ENCODE data around the gene EMX1. TPM values are rescaled to one million over a fixed set of nuclear protein-coding genes. Genes with fewer than 3 reads are reported as not detected.
A peak's percentile ranks its signal among the peaks of the same experiment; 100 is the strongest.

EMX1 gene
- polyA plus RNA-seq, 1 donor from 2014 or later, result 0.33 TPM

GRCh38 chr2:72926368-72926767 lies 9.0 kb downstream of the EMX1 start:
- Histone ChIP-seq H3K27ac (ENCODE audit: low read length) (no peak overlapping the region), H2AFZ (ENCODE audit: low read depth, low read length) (no peak overlapping the region), H3K9me2 (ENCODE audit: insufficient read depth, low read length) (no peaks in the 10 kb centered on the region), H4K20me1 (ENCODE audit: insufficient read depth) (no peaks in the 10 kb centered on the region), H3K79me2 (replicated peaks; ENCODE audit: insufficient read depth, low read length) (peaks cover 12% of the 10 kb centered on the region), H3K36me3 (ENCODE audit: insufficient read depth, low read length) (no peaks in the 10 kb centered on the region), H3K9me3 (ENCODE audit: low read length) (no peaks in the 10 kb centered on the region), H3K27me3 (ENCODE audit: insufficient read depth, low read depth, low read length) (peaks cover 58% of the 10 kb centered on the region), H3K9ac (ENCODE audit: low read length) (no peak overlapping the region), H3F3A (ENCODE audit: insufficient read depth, low read length, poor library complexity, severe bottlenecking) (no peaks in the 10 kb centered on the region), H3K4me2 (ENCODE audit: low read length) (no peak overlapping the region), H3K4me3 (ENCODE audit: low read length) (no peak overlapping the region)
- TF ChIP-seq REST (IDR thresholded peaks at IDR 0.05; ENCODE audit: borderline replicate concordance), result no peak
- no peak for TF ChIP-seq EP300 (conservative IDR thresholded peaks at IDR 0.05; ENCODE audit: poor library complexity, severe bottlenecking)
- no peak for TF ChIP-seq SMC3 (conservative IDR thresholded peaks at IDR 0.05; ENCODE audit: poor library complexity)
- no peak for TF ChIP-seq POLR2AphosphoS5 (IDR thresholded peaks at IDR 0.05)
- TF ChIP-seq CTCF (IDR thresholded peaks at IDR 0.05; ENCODE audit: poor library complexity, severe bottlenecking), result no peak
- TF ChIP-seq EZH2 (IDR thresholded peaks at IDR 0.05; ENCODE audit: borderline replicate concordance, insufficient read depth, low read length, poor library complexity, severe bottlenecking), result no peak
- TF ChIP-seq RAD21 (conservative IDR thresholded peaks at IDR 0.05), result no peak
- no peak for TF ChIP-seq MXI1 (conservative IDR thresholded peaks at IDR 0.05; ENCODE audit: poor library complexity, severe bottlenecking)
- TF ChIP-seq TAF1 (IDR thresholded peaks at IDR 0.05; ENCODE audit: low read depth), result no peak

- H3K4me3 ChIP-seq (ENCODE audit: low read length), result no peak overlapping the region
Measured at GRCh38 chr2:72926811-72927465, 9.6 kb downstream of the EMX1 start.

More at GRCh38 chr2:72926811-72927465, 9.6 kb downstream of the EMX1 start:
- Histone ChIP-seq H3K27me3 (ENCODE audit: insufficient read depth, low read depth, low read length) (peaks cover 52% of the 10 kb centered on the region), H3K27ac (ENCODE audit: low read length) (no peak overlapping the region), H3K9me3 (ENCODE audit: low read length) (no peaks in the 10 kb centered on the region), H3K9me2 (ENCODE audit: insufficient read depth, low read length) (no peaks in the 10 kb centered on the region), H3F3A (ENCODE audit: insufficient read depth, low read length, poor library complexity, severe bottlenecking) (no peaks in the 10 kb centered on the region), H3K79me2 (replicated peaks; ENCODE audit: insufficient read depth, low read length) (peaks cover 7% of the 10 kb centered on the region), H3K4me2 (ENCODE audit: low read length) (no peak overlapping the region), H2AFZ (ENCODE audit: low read depth, low read length) (no peak overlapping the region), H4K20me1 (ENCODE audit: insufficient read depth) (no peaks in the 10 kb centered on the region), H3K9ac (ENCODE audit: low read length) (no peak overlapping the region), H3K36me3 (ENCODE audit: insufficient read depth, low read length) (no peaks in the 10 kb centered on the region)
- no peak for TF ChIP-seq POLR2AphosphoS5 (IDR thresholded peaks at IDR 0.05)
- TF ChIP-seq EP300 (conservative IDR thresholded peaks at IDR 0.05; ENCODE audit: poor library complexity, severe bottlenecking), result peak; percentile 12
- no peak for TF ChIP-seq EZH2 (IDR thresholded peaks at IDR 0.05; ENCODE audit: borderline replicate concordance, insufficient read depth, low read length, poor library complexity, severe bottlenecking)

Data from neural cell (in vitro differentiated cells).